Mesodermal cell (in vitro differentiated cells): ENCODE data around the gene OTULINL.

Source experiments
- H3K27ac ChIP-seq: 2 replicates; pipeline ENCODE4 v1.7.0; 2013; ENCODE audit warnings: mild to moderate bottlenecking, low read depth, low read length, moderate library complexity; ENCODE audit not compliant: severe bottlenecking
- H3K36me3 ChIP-seq: 2 replicates; pipeline ENCODE4 v1.7.1; 2013; ENCODE audit warnings: mild to moderate bottlenecking, low read length, moderate library complexity; ENCODE audit not compliant: control insufficient read depth, insufficient read depth
- H3K4me1 ChIP-seq: one replicate; pipeline ENCODE4 v1.7.1; 2013; ENCODE audit warnings: mild to moderate bottlenecking, low read length; ENCODE audit not compliant: insufficient read depth, control insufficient read depth, poor library complexity, severe bottlenecking
- H3K4me3 ChIP-seq: 2 replicates; pipeline ENCODE4 v1.7.0; 2013; ENCODE audit warnings: low read length, control low read depth, mild to moderate bottlenecking; ENCODE audit not compliant: insufficient read depth, poor library complexity, severe bottlenecking; ENCODE audit errors: extremely low read depth
- H3K9me3 ChIP-seq: 2 replicates; pipeline ENCODE4 v1.7.1; 2013; ENCODE audit warnings: mild to moderate bottlenecking, low read length, moderate library complexity; ENCODE audit not compliant: control insufficient read depth
- WGBS, 2 experiments: methylation state at CpG; one replicate each; pipeline ENCODE4 v1.1.5; 2013; ENCODE audit warnings: missing lambda C conversion rate in 2 of 2; ENCODE audit not compliant: insufficient coverage in 2 of 2; 5-methylcytosine and 5-hydroxymethylcytosine counted together

OTULINL gene

GRCh38 chr5:14635656-14636055 is 54.1 kb downstream of the OTULINL start:
- WGBS, 2 experiments: 73 to 80% methylated on average over 2 of the region's 2 CpGs

GRCh38 chr5:14640765-14641164 is 59.2 kb downstream of the OTULINL start:
- H3K4me1 ChIP-seq: no peaks in the 10 kb centered on the region
- H3K27ac ChIP-seq: no peak overlapping the region
- no peak overlapping the region for H3K4me3 ChIP-seq
- H3K9me3 ChIP-seq: peaks cover 2% of the 10 kb centered on the region
- WGBS, 2 experiments: 84 to 85% methylated on average over 10 of the region's 10 CpGs
- no peaks in the 10 kb centered on the region for H3K36me3 ChIP-seq

More at GRCh38 chr5:14635656-14636055, 54.1 kb downstream of the OTULINL start:
- Histone ChIP-seq H3K27ac (no peak overlapping the region), H3K4me3 (no peak overlapping the region), H3K4me1 (no peaks in the 10 kb centered on the region), H3K36me3 (no peaks in the 10 kb centered on the region), H3K9me3 (no peaks in the 10 kb centered on the region)

GRCh38 chr5:14644623-14645237 is 63.1 kb downstream of the OTULINL start:
- Histone ChIP-seq H3K4me3 (no peak overlapping the region), H3K36me3 (no peaks in the 10 kb centered on the region), H3K9me3 (peaks cover 2% of the 10 kb centered on the region), H3K4me1 (no peaks in the 10 kb centered on the region), H3K27ac (no peak overlapping the region)
- WGBS, 2 experiments: 78 to 100% methylated on average over 1 of the region's 1 CpG

- Histone ChIP-seq H3K36me3 (no peaks in the 10 kb centered on the region), H3K27ac (no peak overlapping the region), H3K4me1 (no peaks in the 10 kb centered on the region), H3K4me3 (no peak overlapping the region), H3K9me3 (no peaks in the 10 kb centered on the region)
- 82% methylated on average over 2 of the region's 3 CpGs; no CpG with 5 or more reads in 1 of the 2 experiments for WGBS, 2 experiments
Measured at GRCh38 chr5:14650052-14650451, 68.5 kb downstream of the OTULINL start.

- Histone ChIP-seq H3K27ac (no peak overlapping the region), H3K4me1 (no peaks in the 10 kb centered on the region), H3K9me3 (no peaks in the 10 kb centered on the region), H3K36me3 (no peaks in the 10 kb centered on the region), H3K4me3 (no peak overlapping the region)
- 66 to 71% methylated on average over 3 of the region's 4 CpGs for WGBS, 2 experiments
Measured at GRCh38 chr5:14655146-14655741, 73.7 kb downstream of the OTULINL start.

- Histone ChIP-seq H3K27ac (no peak overlapping the region), H3K36me3 (no peaks in the 10 kb centered on the region), H3K9me3 (no peaks in the 10 kb centered on the region), H3K4me1 (no peaks in the 10 kb centered on the region), H3K4me3 (no peak overlapping the region)
- no CpG with 5 or more reads among the region's 2 CpGs for WGBS, 2 experiments
Measured at GRCh38 chr5:14656898-14657297, 75.3 kb downstream of the OTULINL start.

- Histone ChIP-seq H3K27ac (no peak overlapping the region), H3K36me3 (peaks cover 8% of the 10 kb centered on the region), H3K4me3 (no peak overlapping the region), H3K4me1 (no peaks in the 10 kb centered on the region), H3K9me3 (no peaks in the 10 kb centered on the region)
- 88 to 100% methylated on average over 1 to 2 of the region's 3 CpGs for WGBS, 2 experiments
Measured at GRCh38 chr5:14659821-14660607, 78.4 kb downstream of the OTULINL start.

GRCh38 chr5:14660833-14661232 is 79.2 kb downstream of the OTULINL start:
- Histone ChIP-seq H3K9me3 (no peaks in the 10 kb centered on the region), H3K4me3 (no peak overlapping the region), H3K4me1 (peaks cover 6% of the 10 kb centered on the region), H3K36me3 (peaks cover 8% of the 10 kb centered on the region), H3K27ac (no peak overlapping the region)
- 88 to 100% methylated on average over 1 to 2 of the region's 2 CpGs for WGBS, 2 experiments
